SK-N-SH treated with all-trans-retinoic acid at 6 μM for 48 hours (cell line): ENCODE data around the gene BMP4.

ENCODE experiments used
- ATAC-seq: fragments of 200-7000 bp; cut with Tn5 transposase; 3 replicates; pipeline ENCODE4 v1.9.1; 2020; ENCODE audit warnings: mild to moderate bottlenecking, moderate library complexity
- ARNTL ChIP-seq: fragments of 450-650 bp; formaldehyde crosslinking; IDR thresholded peaks from 2 replicates; pipeline ENCODE4 v1.5.0; 2020; ENCODE audit warnings: low read depth, mild to moderate bottlenecking, moderate library complexity, borderline replicate concordance
- BACH2 ChIP-seq: fragments of 250-450 bp; sonication (Bioruptor Pico); IDR thresholded peaks from 2 replicates; pipeline ENCODE4 v1.9.0; 2021; ENCODE audit warnings: mild to moderate bottlenecking, borderline replicate concordance
- CSDC2 ChIP-seq: fragments of 250-450 bp; sonication (Bioruptor Pico); IDR thresholded peaks from 2 replicates; pipeline ENCODE4 v1.5.0; 2020; ENCODE audit warnings: mild to moderate bottlenecking, moderate library complexity
- ESRRG ChIP-seq: fragments of 250-450 bp; sonication (Bioruptor Pico); IDR thresholded peaks from 2 replicates; pipeline ENCODE4 v1.6.1; 2021; ENCODE audit warnings: mild to moderate bottlenecking
- GLIS3 ChIP-seq: fragments of 250-450 bp; sonication (Bioruptor Pico); IDR thresholded peaks from 2 replicates; pipeline ENCODE4 v1.5.0; 2020; ENCODE audit warnings: mild to moderate bottlenecking, moderate library complexity
- ISL1 ChIP-seq: fragments of 250-450 bp; sonication (Bioruptor Pico); IDR thresholded peaks from 2 replicates; pipeline ENCODE4 v2.1.2; 2022; ENCODE audit warnings: mild to moderate bottlenecking, moderate library complexity
- OSR1 ChIP-seq: fragments of 250-450 bp; sonication (Bioruptor Pico); IDR thresholded peaks from 2 replicates; pipeline ENCODE4 v1.8.0; 2022; ENCODE audit warnings: moderate library complexity, mild to moderate bottlenecking, inconsistent platforms
- PATZ1 ChIP-seq: fragments of 250-450 bp; sonication (Bioruptor Pico); IDR thresholded peaks from 2 replicates; pipeline ENCODE4 v1.8.0; 2020; ENCODE audit warnings: mild to moderate bottlenecking, moderate library complexity, borderline replicate concordance
- PPARA ChIP-seq: fragments of 250-450 bp; sonication (Bioruptor Pico); IDR thresholded peaks from 2 replicates; pipeline ENCODE4 v1.5.0; 2020; ENCODE audit warnings: mild to moderate bottlenecking, borderline replicate concordance
- RARB ChIP-seq: fragments of 250-450 bp; sonication (Bioruptor Pico); IDR thresholded peaks from 2 replicates; pipeline ENCODE4 v1.8.0; 2021; ENCODE audit warnings: mild to moderate bottlenecking, moderate library complexity
- SNAI2 ChIP-seq: fragments of 250-450 bp; sonication (Bioruptor Pico); IDR thresholded peaks from 2 replicates; pipeline ENCODE4 v1.5.0; 2020; ENCODE audit warnings: mild to moderate bottlenecking, moderate library complexity
- TCF4 ChIP-seq: fragments of 250-450 bp; sonication (Bioruptor Pico); IDR thresholded peaks from 2 replicates; pipeline ENCODE4 v1.8.0; 2021; ENCODE audit warnings: mild to moderate bottlenecking, moderate library complexity, borderline replicate concordance
- TOX ChIP-seq: fragments of 250-450 bp; sonication (Bioruptor Pico); IDR thresholded peaks from 2 replicates; pipeline ENCODE4 v1.8.0; 2021; ENCODE audit warnings: mild to moderate bottlenecking, moderate library complexity, borderline replicate concordance
- TSHZ2 ChIP-seq: fragments of 250-450 bp; sonication (Bioruptor Pico); IDR thresholded peaks from 2 replicates; pipeline ENCODE4 v1.5.0; 2020; ENCODE audit warnings: mild to moderate bottlenecking, moderate library complexity
- ZC3H10 ChIP-seq: fragments of 250-450 bp; sonication (Bioruptor Pico); IDR thresholded peaks from 2 replicates; pipeline ENCODE4 v1.5.1; 2021; ENCODE audit warnings: mild to moderate bottlenecking, moderate library complexity
- ZFP3 ChIP-seq: fragments of 250-450 bp; sonication (Bioruptor Pico); IDR thresholded peaks from 2 replicates; pipeline ENCODE4 v1.5.0; 2020; ENCODE audit warnings: mild to moderate bottlenecking, moderate library complexity
- ZFP30 ChIP-seq: fragments of 450-650 bp; formaldehyde crosslinking; IDR thresholded peaks from 2 replicates; pipeline ENCODE4 v1.5.0; 2022; ENCODE audit warnings: mild to moderate bottlenecking, moderate library complexity
- ZNF565 ChIP-seq: fragments of 450-650 bp; formaldehyde crosslinking; conservative IDR thresholded peaks from 2 replicates; pipeline ENCODE4 v1.5.0; 2020; ENCODE audit warnings: low read depth, mild to moderate bottlenecking, moderate library complexity
- ZNF70 ChIP-seq: fragments of 450-650 bp; formaldehyde crosslinking; IDR thresholded peaks from 2 replicates; pipeline ENCODE4 v1.5.0; 2020; ENCODE audit warnings: mild to moderate bottlenecking, moderate library complexity
- ZNF8 ChIP-seq: fragments of 450-650 bp; formaldehyde crosslinking; IDR thresholded peaks from 2 replicates; pipeline ENCODE4 v1.5.0; 2020; ENCODE audit warnings: mild to moderate bottlenecking, moderate library complexity
- TF ChIP-seq, protein P1 (sequence below): fragments of 250-450 bp; sonication (Bioruptor Pico); IDR thresholded peaks from 2 replicates; pipeline ENCODE4 v1.5.1; 2020; ENCODE audit warnings: low read depth, mild to moderate bottlenecking, moderate library complexity
- TF ChIP-seq, protein P2 (sequence below): fragments of 250-450 bp; sonication (Bioruptor Pico); IDR thresholded peaks from 2 replicates; pipeline ENCODE4 v1.5.1; 2021; ENCODE audit warnings: mild to moderate bottlenecking, moderate library complexity

The BMP4 gene

GRCh38 chr14:53983112-53983511 lies 26.5 kb upstream of the BMP4 start (continued):
- TF ChIP-seq, protein P1, sequence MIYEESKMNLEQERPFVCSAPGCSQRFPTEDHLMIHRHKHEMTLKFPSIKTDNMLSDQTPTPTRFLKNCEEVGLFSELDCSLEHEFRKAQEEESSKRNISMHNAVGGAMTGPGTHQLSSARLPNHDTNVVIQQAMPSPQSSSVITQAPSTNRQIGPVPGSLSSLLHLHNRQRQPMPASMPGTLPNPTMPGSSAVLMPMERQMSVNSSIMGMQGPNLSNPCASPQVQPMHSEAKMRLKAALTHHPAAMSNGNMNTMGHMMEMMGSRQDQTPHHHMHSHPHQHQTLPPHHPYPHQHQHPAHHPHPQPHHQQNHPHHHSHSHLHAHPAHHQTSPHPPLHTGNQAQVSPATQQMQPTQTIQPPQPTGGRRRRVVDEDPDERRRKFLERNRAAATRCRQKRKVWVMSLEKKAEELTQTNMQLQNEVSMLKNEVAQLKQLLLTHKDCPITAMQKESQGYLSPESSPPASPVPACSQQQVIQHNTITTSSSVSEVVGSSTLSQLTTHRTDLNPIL (CRISPR knock-in tag) = no peak
- TF ChIP-seq TCF4 (CRISPR knock-in tag) (no peak), ZFP30 (CRISPR knock-in tag) (no peak), ARNTL (CRISPR knock-in tag) (no peak)

DNA sequence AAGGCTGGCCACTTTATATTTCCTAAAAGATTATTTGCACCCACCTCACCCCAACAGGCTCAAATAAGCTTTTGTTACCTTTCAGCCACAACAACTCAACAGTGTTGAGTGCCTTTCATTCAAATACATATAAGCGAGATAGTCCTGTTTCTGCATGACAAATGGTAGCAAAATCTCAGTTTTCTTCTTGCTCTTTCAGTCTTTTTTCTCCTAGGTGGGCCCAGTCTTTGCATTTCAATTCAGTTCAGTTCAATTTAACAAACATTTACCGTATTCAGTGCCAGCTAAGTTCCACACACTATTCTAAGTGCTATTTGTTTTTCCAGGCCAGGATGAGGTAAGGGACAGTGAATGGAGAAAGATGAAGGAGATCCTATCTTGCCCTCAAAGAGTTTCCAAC lies 25.9 kb upstream of the BMP4 start:
- ATAC-seq = no peak
- TF ChIP-seq OSR1 (CRISPR knock-in tag) (no peak), ZNF565 (no peak), TCF4 (CRISPR knock-in tag) (no peak), BACH2 (CRISPR knock-in tag) (no peak), ZFP30 (CRISPR knock-in tag) (no peak)
- TF ChIP-seq, protein P1 (CRISPR knock-in tag) = no peak
- TF ChIP-seq, protein P2, sequence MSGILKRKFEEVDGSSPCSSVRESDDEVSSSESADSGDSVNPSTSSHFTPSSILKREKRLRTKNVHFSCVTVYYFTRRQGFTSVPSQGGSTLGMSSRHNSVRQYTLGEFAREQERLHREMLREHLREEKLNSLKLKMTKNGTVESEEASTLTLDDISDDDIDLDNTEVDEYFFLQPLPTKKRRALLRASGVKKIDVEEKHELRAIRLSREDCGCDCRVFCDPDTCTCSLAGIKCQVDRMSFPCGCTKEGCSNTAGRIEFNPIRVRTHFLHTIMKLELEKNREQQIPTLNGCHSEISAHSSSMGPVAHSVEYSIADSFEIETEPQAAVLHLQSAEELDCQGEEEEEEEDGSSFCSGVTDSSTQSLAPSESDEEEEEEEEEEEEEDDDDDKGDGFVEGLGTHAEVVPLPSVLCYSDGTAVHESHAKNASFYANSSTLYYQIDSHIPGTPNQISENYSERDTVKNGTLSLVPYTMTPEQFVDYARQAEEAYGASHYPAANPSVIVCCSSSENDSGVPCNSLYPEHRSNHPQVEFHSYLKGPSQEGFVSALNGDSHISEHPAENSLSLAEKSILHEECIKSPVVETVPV (CRISPR knock-in tag) = no peak

- no peak for TF ChIP-seq RARB (CRISPR knock-in tag)
- TF ChIP-seq ZNF565 = no peak
- no peak for TF ChIP-seq ZNF70 (CRISPR knock-in tag)
- no peak for TF ChIP-seq GLIS3 (CRISPR knock-in tag)
- no peak for TF ChIP-seq TCF4 (CRISPR knock-in tag)
- TF ChIP-seq OSR1 (CRISPR knock-in tag) = no peak
- no peak for TF ChIP-seq TSHZ2
- TF ChIP-seq PPARA (CRISPR knock-in tag) = no peak
- TF ChIP-seq ZFP3 = no peak
- TF ChIP-seq ESRRG (CRISPR knock-in tag) = no peak
- TF ChIP-seq ZC3H10 (CRISPR knock-in tag) = no peak
- ATAC-seq = no peak
Observed at GRCh38 chr14:53979747-53980642, 23.4 kb upstream of the BMP4 start.

- TF ChIP-seq OSR1 (CRISPR knock-in tag) = no peak
- TF ChIP-seq RARB (CRISPR knock-in tag) = no peak
- TF ChIP-seq ARNTL (CRISPR knock-in tag) = no peak
- TF ChIP-seq ZNF70 (CRISPR knock-in tag) = no peak
- no peak for TF ChIP-seq CSDC2 (CRISPR knock-in tag)
- TF ChIP-seq, protein P1 (CRISPR knock-in tag) = no peak
- TF ChIP-seq ISL1 (CRISPR knock-in tag) = no peak
- no peak for TF ChIP-seq PATZ1 (CRISPR knock-in tag)
- TF ChIP-seq, protein P2 (CRISPR knock-in tag) = no peak
- no peak for TF ChIP-seq BACH2 (CRISPR knock-in tag)
- no peak for TF ChIP-seq ZFP30 (CRISPR knock-in tag)
- TF ChIP-seq SNAI2 (CRISPR knock-in tag) = no peak
- no peak for TF ChIP-seq TOX (CRISPR knock-in tag)
- no peak for TF ChIP-seq ESRRG (CRISPR knock-in tag)
- no peak for TF ChIP-seq TCF4 (CRISPR knock-in tag)
- no peak for TF ChIP-seq ZNF8
- no peak for TF ChIP-seq PPARA (CRISPR knock-in tag)
- TF ChIP-seq ZC3H10 (CRISPR knock-in tag) = no peak
- ATAC-seq = no peak
Observed at GRCh38 chr14:53979113-53979681, 22.6 kb upstream of the BMP4 start.
